Ascending aorta (tissue), 2 donors: ENCODE results near the gene QPCT. TPM values are rescaled to one million over a fixed set of nuclear protein-coding genes. Genes with fewer than 3 reads are reported as not detected.

Source experiments
- DNase-seq, 2 donors: peaks; one replicate each; pipeline ENCODE4 v3.0.0-alpha.2; 2019; ENCODE audit warnings: low spot score in 2 of 2
- H3K27ac ChIP-seq, 2 donors: fragments of 200-600 bp; sonication (generic); one replicate each; pipeline ENCODE4 v1.5.1; 2016 to 2017; ENCODE audit warnings: mild to moderate bottlenecking in 1 of 2
- H3K27me3 ChIP-seq: fragments of 200-600 bp; sonication (generic); one replicate; pipeline ENCODE4 v1.5.1; 2017
- H3K36me3 ChIP-seq, 2 donors: fragments of 200-600 bp; sonication (generic); one replicate each; pipeline ENCODE4 v1.5.1; 2016
- H3K4me1 ChIP-seq, 2 donors: fragments of 200-600 bp; sonication (generic); one replicate each; pipeline ENCODE4 v1.5.1; 2016 to 2017; ENCODE audit warnings: mild to moderate bottlenecking in 1 of 2
- H3K4me3 ChIP-seq, 2 donors: fragments of 200-600 bp; sonication (generic); one replicate each; pipeline ENCODE4 v1.5.1; 2016 to 2017; ENCODE audit warnings: mild to moderate bottlenecking in 1 of 2
- H3K9me3 ChIP-seq, 2 donors: fragments of 200-600 bp; sonication (generic); one replicate each; pipeline ENCODE4 v1.5.1; 2016
- intact Hi-C: fragments of 100-400 bp; cut with DNase I; formaldehyde crosslinking; loops from one replicate; pipeline ENCODE4 v1.15.1; 2023
- total RNA-seq: library from RNA; depleted of rRNA; stranded (reverse); fragments of >200 nt; gene quantifications from one replicate; pipeline ENCODE4 v1.1.0, GENCODE V29; 2016
- TF ChIP-seq, protein P1 (sequence below), 3 experiments: fragments of 200-600 bp in 2 of 3; fragments of 450-650 bp in 1 of 3; sonication (generic) in 2 of 3; IDR thresholded peaks; one replicate each; pipeline ENCODE4 v1.5.1; 2016 to 2019; ENCODE audit warnings: antibody characterized with exemption in 3 of 3, mild to moderate bottlenecking in 1 of 3, moderate library complexity in 1 of 3

QPCT gene
- total RNA-seq, 1 donor from 2014 or later: 1.8 TPM

GRCh38 chr2:37301408-37301807 is 43.0 kb upstream of the QPCT start:
- Histone ChIP-seq H3K4me1 (peaks cover 0 to 3% of the 10 kb centered on the region in 2 donors), H3K27me3 (no peaks in the 10 kb centered on the region), H3K4me3 (no peak overlapping the region), H3K36me3 (no peaks in the 10 kb centered on the region), H3K9me3 (no peaks in the 10 kb centered on the region), H3K27ac (no peak overlapping the region)
- intact Hi-C loops: no loop called here
- TF ChIP-seq, protein P1, sequence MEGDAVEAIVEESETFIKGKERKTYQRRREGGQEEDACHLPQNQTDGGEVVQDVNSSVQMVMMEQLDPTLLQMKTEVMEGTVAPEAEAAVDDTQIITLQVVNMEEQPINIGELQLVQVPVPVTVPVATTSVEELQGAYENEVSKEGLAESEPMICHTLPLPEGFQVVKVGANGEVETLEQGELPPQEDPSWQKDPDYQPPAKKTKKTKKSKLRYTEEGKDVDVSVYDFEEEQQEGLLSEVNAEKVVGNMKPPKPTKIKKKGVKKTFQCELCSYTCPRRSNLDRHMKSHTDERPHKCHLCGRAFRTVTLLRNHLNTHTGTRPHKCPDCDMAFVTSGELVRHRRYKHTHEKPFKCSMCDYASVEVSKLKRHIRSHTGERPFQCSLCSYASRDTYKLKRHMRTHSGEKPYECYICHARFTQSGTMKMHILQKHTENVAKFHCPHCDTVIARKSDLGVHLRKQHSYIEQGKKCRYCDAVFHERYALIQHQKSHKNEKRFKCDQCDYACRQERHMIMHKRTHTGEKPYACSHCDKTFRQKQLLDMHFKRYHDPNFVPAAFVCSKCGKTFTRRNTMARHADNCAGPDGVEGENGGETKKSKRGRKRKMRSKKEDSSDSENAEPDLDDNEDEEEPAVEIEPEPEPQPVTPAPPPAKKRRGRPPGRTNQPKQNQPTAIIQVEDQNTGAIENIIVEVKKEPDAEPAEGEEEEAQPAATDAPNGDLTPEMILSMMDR (IDR thresholded peaks at IDR 0.05): no peak
- DNase-seq: no peak

DNA sequence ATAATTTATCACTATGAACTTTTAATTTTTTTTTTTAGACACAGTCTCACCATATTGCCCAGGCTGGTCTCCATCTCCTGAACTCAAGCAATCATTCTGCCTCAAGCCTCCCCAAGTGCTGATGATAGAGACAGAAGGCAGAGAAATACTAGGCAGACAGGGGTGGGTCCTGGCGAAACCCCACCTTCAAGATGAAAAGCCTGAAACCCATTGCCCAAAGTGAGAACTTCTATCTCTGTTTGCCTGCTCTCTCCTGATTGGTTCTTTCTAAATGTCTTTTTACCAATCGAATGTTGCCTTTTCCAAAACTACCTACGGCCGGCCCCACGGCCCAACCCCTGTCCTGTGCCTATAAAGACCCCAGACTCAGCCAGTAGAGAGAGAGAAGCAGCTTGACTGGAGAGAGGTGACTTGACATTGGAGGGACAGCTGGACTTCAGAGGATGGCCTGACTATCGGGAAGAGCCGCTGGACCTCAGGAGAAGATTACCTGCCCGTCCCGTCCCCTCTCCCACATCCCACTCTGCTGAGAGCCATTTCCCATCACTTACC is 41.7 kb upstream of the QPCT start:
- TF ChIP-seq, protein P1 (IDR thresholded peaks at IDR 0.05): no peak
- no peaks in the 10 kb centered on the region for H3K36me3 ChIP-seq

DNA sequence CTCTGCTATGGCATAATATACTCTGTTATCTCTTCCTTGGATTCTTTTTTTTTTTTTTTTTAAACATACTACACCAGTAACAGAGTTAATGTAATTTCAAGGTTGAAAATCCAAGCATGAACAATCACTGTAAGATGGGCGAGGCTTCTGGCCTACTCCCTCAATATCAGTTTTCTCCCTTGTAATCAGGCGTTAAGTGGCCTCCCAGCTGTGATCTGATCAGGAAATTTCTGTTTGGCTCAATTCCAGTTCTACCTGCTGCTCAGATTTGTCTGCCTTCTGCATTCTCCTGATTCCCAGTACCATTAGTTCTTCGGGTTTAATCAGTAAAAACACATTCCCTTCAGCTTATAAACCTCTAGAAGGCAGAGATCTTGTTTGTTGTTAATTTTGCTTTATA is 38.4 kb upstream of the QPCT start:
- no peaks in the 10 kb centered on the region for H3K9me3 ChIP-seq
- H3K27me3 ChIP-seq: no peaks in the 10 kb centered on the region
- no peak overlapping the region for H3K4me3 ChIP-seq
- no peak for DNase-seq
- peaks cover 0 to 3% of the 10 kb centered on the region in 2 donors for H3K4me1 ChIP-seq
- TF ChIP-seq, protein P1 (IDR thresholded peaks at IDR 0.05): no peak
- intact Hi-C loops: no loop called here
- H3K36me3 ChIP-seq: no peaks in the 10 kb centered on the region
- H3K27ac ChIP-seq: no peak overlapping the region

More for the DNA sequence above, 41.7 kb upstream of the QPCT start:
- H3K27me3 ChIP-seq: no peaks in the 10 kb centered on the region
- no peak for DNase-seq
- H3K9me3 ChIP-seq: no peaks in the 10 kb centered on the region
- no peak overlapping the region for H3K4me3 ChIP-seq
- intact Hi-C loops: no loop called here
- peaks cover 0 to 3% of the 10 kb centered on the region in 2 donors for H3K4me1 ChIP-seq
- H3K27ac ChIP-seq: no peak overlapping the region

DNA sequence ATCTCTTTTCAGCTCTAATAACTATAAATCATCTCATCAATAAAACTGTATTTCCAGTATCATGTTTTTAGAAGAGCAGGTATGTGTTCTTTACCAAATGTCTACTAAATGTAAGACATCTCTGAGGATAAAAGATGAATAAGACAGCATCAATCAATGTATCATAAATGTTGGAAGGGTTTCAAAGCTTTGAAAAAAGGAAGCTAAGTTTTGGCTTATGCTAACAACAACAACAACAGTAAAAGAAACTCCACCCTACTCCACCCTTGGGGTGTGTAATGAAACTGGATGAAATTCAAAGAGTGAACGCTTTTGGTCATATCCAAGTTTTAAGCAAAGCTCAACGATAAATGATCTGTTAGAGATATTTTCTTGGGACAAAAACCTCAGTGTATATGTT is 36.9 kb upstream of the QPCT start:
- DNase-seq: no peak
- Histone ChIP-seq H3K27ac (no peak overlapping the region), H3K4me1 (peaks cover 0 to 6% of the 10 kb centered on the region in 2 donors), H3K4me3 (no peak overlapping the region), H3K9me3 (no peaks in the 10 kb centered on the region), H3K36me3 (no peaks in the 10 kb centered on the region), H3K27me3 (no peaks in the 10 kb centered on the region)
- intact Hi-C loops: no loop called here
- TF ChIP-seq, protein P1 (IDR thresholded peaks at IDR 0.05): no peak

- no peak for DNase-seq
- peaks cover 8 to 10% of the 10 kb centered on the region in 2 donors for H3K4me1 ChIP-seq
- no peaks in the 10 kb centered on the region for H3K9me3 ChIP-seq
- TF ChIP-seq, protein P1 (IDR thresholded peaks at IDR 0.05): no peak
- intact Hi-C loops: no loop called here
- H3K27me3 ChIP-seq: no peaks in the 10 kb centered on the region
- H3K36me3 ChIP-seq: peaks cover 3 to 7% of the 10 kb centered on the region in 2 donors
- no peak overlapping the region for H3K4me3 ChIP-seq
- H3K27ac ChIP-seq: no peak overlapping the region
Measured at GRCh38 chr2:37315364-37315763, 29.1 kb upstream of the QPCT start.

- intact Hi-C loops: no loop called here
- Histone ChIP-seq H3K9me3 (no peaks in the 10 kb centered on the region), H3K27ac (no peak overlapping the region), H3K27me3 (no peaks in the 10 kb centered on the region), H3K4me3 (no peak overlapping the region), H3K4me1 (peaks cover 8 to 13% of the 10 kb centered on the region in 2 donors), H3K36me3 (peaks cover 3 to 7% of the 10 kb centered on the region in 2 donors)
- DNase-seq: no peak
- TF ChIP-seq, protein P1 (IDR thresholded peaks at IDR 0.05): no peak
Measured at GRCh38 chr2:37316181-37316580, 28.2 kb upstream of the QPCT start.
